Loucy (cell line): ENCODE data around the gene P2RY2.

Experiments
- H2AFZ ChIP-seq: fragments of 200-600 bp; sonication (generic); 2 replicates; pipeline ENCODE4 v1.6.0; 2016; ENCODE audit warnings: antibody characterized with exemption, mild to moderate bottlenecking, low read length, moderate library complexity
- H3F3A ChIP-seq: fragments of 200-600 bp; 2 replicates; pipeline ENCODE4 v1.6.0; 2016; ENCODE audit warnings: antibody characterized with exemption, low read depth, mild to moderate bottlenecking
- H3K27me3 ChIP-seq: fragments of 200-600 bp; sonication (generic); 2 replicates; pipeline ENCODE4 v1.6.1; 2014; ENCODE audit warnings: low read length, mild to moderate bottlenecking; ENCODE audit not compliant: insufficient read depth, poor library complexity, severe bottlenecking
- H3K36me3 ChIP-seq: fragments of 200-600 bp; sonication (generic); 2 replicates; pipeline ENCODE4 v1.6.1; 2016; ENCODE audit warnings: low read length; ENCODE audit not compliant: insufficient read depth
- H3K4me1 ChIP-seq: fragments of 200-600 bp; sonication (generic); 2 replicates; pipeline ENCODE4 v1.5.1; 2014; ENCODE audit warnings: low read length, mild to moderate bottlenecking; ENCODE audit not compliant: insufficient read depth, poor library complexity, severe bottlenecking
- H3K4me2 ChIP-seq: fragments of 200-600 bp; sonication (generic); 2 replicates; pipeline ENCODE4 v1.6.0; 2014; ENCODE audit warnings: antibody characterized with exemption, low read length, low read depth, mild to moderate bottlenecking; ENCODE audit not compliant: poor library complexity, severe bottlenecking
- H3K4me3 ChIP-seq: fragments of 200-600 bp; sonication (generic); 2 replicates; pipeline ENCODE4 v1.5.1; 2014; ENCODE audit warnings: low read length, mild to moderate bottlenecking, mixed read lengths; ENCODE audit not compliant: poor library complexity, severe bottlenecking
- H3K79me2 ChIP-seq: fragments of 200-600 bp; sonication (generic); 2 replicates; pipeline ENCODE4 v1.6.1; 2014; ENCODE audit warnings: low read length; ENCODE audit not compliant: insufficient read depth
- H3K9ac ChIP-seq: fragments of 200-600 bp; sonication (generic); 2 replicates; pipeline ENCODE4 v1.6.0; 2014; ENCODE audit warnings: mild to moderate bottlenecking, low read depth, low read length, moderate library complexity; ENCODE audit not compliant: poor library complexity, severe bottlenecking
- H3K9me2 ChIP-seq: fragments of 200-600 bp; sonication (generic); replicated peaks from 2 replicates; pipeline ENCODE4 v1.6.1; 2016; ENCODE audit warnings: low read depth, low read length, mixed read lengths
- H3K9me3 ChIP-seq: fragments of 200-600 bp; sonication (generic); 2 replicates; pipeline ENCODE4 v1.6.1; 2014; ENCODE audit warnings: mild to moderate bottlenecking, antibody characterized with exemption, low read length, low read depth; ENCODE audit not compliant: insufficient read depth
- H4K20me1 ChIP-seq: fragments of 200-600 bp; sonication (generic); 2 replicates; pipeline ENCODE4 v1.6.0; 2014; ENCODE audit warnings: antibody characterized with exemption, low read length, mild to moderate bottlenecking; ENCODE audit not compliant: insufficient read depth, poor library complexity, severe bottlenecking
- EZH2phosphoT487 ChIP-seq: fragments of 200-600 bp; IDR thresholded peaks from 2 replicates; pipeline ENCODE4 v1.6.1; 2018; ENCODE audit warnings: antibody characterized with exemption, mild to moderate bottlenecking, moderate library complexity, borderline replicate concordance
- TF ChIP-seq, protein P1 (sequence below): fragments of 200-600 bp; sonication (generic); conservative IDR thresholded peaks from 2 replicates; pipeline ENCODE4 v1.5.1; 2014; ENCODE audit warnings: mild to moderate bottlenecking, antibody characterized with exemption, low read length

The P2RY2 gene

DNA sequence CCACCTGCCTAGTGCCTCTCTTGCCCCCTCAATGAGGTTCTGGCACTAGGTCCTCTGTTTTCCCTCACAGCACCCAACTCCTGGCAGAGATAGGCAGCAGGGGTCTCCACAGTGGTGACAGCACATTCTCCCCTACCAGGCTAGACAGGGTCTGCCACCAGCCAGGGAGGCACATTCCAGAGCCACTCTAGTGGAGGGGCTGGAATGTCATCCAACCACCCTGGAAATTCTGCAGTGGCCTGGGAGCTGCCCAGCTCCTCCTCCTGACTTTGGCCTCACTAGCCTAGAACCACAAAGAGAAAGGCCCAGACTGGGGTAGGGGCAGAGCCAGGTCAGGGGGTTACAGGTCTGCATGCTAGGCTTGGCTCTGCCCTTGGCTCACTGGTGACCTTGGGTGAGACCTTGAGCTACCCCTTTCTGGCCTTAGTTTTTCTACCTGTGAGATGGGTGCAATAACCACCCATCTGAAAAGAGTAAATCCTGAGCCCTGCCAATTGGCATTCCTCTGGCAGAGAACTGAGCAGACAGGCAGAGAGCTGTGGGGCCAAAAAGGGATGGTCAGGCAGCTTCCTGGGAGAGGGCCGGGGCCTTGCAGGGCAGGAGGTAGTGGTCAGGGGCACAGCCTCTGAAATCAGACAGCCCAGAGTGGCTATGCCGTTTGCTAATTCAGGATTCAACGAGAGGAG, 7.1 kb downstream of the P2RY2 start:
- Histone ChIP-seq H3K4me2 (peak overlapping the region; percentile 22), H3K4me1 (peaks cover 18% of the 10 kb centered on the region), H3K9ac (no peak overlapping the region), H4K20me1 (no peaks in the 10 kb centered on the region), H3K4me3 (no peak overlapping the region), H3F3A (no peaks in the 10 kb centered on the region), H3K36me3 (no peaks in the 10 kb centered on the region), H3K79me2 (no peaks in the 10 kb centered on the region), H3K27me3 (no peaks in the 10 kb centered on the region), H3K9me3 (no peaks in the 10 kb centered on the region), H2AFZ (no peak overlapping the region), H3K9me2 (no peaks in the 10 kb centered on the region)
- no peak for TF ChIP-seq EZH2phosphoT487
- TF ChIP-seq, protein P1, sequence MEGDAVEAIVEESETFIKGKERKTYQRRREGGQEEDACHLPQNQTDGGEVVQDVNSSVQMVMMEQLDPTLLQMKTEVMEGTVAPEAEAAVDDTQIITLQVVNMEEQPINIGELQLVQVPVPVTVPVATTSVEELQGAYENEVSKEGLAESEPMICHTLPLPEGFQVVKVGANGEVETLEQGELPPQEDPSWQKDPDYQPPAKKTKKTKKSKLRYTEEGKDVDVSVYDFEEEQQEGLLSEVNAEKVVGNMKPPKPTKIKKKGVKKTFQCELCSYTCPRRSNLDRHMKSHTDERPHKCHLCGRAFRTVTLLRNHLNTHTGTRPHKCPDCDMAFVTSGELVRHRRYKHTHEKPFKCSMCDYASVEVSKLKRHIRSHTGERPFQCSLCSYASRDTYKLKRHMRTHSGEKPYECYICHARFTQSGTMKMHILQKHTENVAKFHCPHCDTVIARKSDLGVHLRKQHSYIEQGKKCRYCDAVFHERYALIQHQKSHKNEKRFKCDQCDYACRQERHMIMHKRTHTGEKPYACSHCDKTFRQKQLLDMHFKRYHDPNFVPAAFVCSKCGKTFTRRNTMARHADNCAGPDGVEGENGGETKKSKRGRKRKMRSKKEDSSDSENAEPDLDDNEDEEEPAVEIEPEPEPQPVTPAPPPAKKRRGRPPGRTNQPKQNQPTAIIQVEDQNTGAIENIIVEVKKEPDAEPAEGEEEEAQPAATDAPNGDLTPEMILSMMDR, result no peak

DNA sequence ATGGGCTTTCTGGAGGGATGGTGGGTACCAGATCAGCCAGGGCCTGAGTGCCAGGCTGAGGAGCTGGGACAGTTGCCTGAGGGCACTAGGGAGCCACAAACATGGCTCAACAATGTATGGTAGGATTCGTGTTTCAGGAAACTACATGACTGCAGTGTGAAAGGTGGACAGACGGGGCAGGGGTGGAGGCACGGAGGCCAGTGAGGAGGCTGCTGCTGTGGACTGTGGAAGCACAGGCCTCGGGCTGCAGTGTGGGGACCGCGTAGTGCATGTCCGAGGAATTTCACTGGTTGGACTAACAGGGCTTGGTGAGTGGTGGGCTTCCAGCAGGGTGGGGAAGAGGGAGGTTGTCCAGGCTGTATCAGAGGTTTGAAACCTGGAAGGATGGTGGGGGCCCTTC, 7.8 kb downstream of the P2RY2 start:
- no peak overlapping the region for H3K4me2 ChIP-seq
- H3K27me3 ChIP-seq, result no peaks in the 10 kb centered on the region
- no peaks in the 10 kb centered on the region for H3K9me2 ChIP-seq
- H3K9ac ChIP-seq, result no peak overlapping the region
- no peaks in the 10 kb centered on the region for H4K20me1 ChIP-seq
- no peaks in the 10 kb centered on the region for H3F3A ChIP-seq
- H3K36me3 ChIP-seq, result no peaks in the 10 kb centered on the region
- no peak for TF ChIP-seq EZH2phosphoT487
- TF ChIP-seq, protein P1, result no peak
- H3K9me3 ChIP-seq, result no peaks in the 10 kb centered on the region
- H3K4me1 ChIP-seq, result peaks cover 18% of the 10 kb centered on the region
- H2AFZ ChIP-seq, result no peak overlapping the region
- no peak overlapping the region for H3K4me3 ChIP-seq
- H3K79me2 ChIP-seq, result no peaks in the 10 kb centered on the region

DNA sequence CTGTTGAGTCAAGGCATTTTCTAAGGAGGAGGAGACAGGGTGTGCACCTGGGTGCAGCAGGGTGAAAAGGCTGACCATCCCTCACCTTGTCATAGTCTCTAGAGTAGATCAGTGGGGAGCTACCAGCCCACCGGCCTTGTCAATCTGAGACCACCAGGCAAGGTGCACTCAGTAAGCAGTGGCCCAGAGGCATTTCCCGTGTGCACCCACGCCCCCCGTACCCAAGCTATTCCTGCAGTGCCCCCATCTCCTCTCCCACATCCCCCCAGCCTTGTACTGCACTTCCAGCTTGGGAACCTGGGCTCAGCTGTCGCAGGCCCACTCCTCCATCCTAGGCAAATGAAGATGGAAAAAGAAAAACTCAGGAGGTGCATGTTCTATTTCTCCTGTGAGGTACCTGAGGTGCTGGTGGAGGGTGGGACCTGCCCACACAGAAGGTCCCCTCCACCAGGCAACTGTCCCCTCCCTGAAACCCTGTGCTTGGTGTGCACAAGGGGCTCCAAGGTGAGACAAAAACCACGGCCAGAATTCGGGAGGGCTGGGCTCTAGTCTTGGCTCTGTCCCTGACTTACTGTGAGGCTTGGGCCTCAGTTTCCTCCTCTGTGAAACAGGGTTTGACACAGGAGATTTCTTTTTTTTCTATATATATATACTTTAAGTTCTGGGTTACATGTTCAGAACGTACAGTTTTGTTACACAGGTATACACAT, 8.4 kb downstream of the P2RY2 start:
- peaks cover 18% of the 10 kb centered on the region for H3K4me1 ChIP-seq
- H3F3A ChIP-seq, result no peaks in the 10 kb centered on the region
- H3K9ac ChIP-seq, result no peak overlapping the region
- H3K4me3 ChIP-seq, result no peak overlapping the region
- no peaks in the 10 kb centered on the region for H4K20me1 ChIP-seq
- no peaks in the 10 kb centered on the region for H3K27me3 ChIP-seq
- H3K4me2 ChIP-seq, result no peak overlapping the region
- no peak for TF ChIP-seq EZH2phosphoT487
- TF ChIP-seq, protein P1, result no peak
- no peaks in the 10 kb centered on the region for H3K9me2 ChIP-seq
- H2AFZ ChIP-seq, result no peak overlapping the region
- no peaks in the 10 kb centered on the region for H3K36me3 ChIP-seq
- H3K9me3 ChIP-seq, result no peaks in the 10 kb centered on the region
- H3K79me2 ChIP-seq, result no peaks in the 10 kb centered on the region
